AG04450 (cell line): ENCODE data around the gene CTBS. TPM values are rescaled to one million over a fixed set of nuclear protein-coding genes. Genes with fewer than 3 reads are reported as not detected.

ENCODE experiments used
- CTCF ChIA-PET: fragments of 300-600, 350-600 bp; formaldehyde crosslinking; extraction: SDS; loops from one replicate; lab custom pipeline; 2022; ENCODE audit warnings: antibody characterized with exemption, inconsistent platforms; lab: Charles Lee
- POLR2A ChIA-PET: fragments of 350-600 bp; formaldehyde crosslinking; extraction: SDS; loops from one replicate; lab custom pipeline; 2021; ENCODE audit warnings: antibody characterized with exemption, inconsistent platforms; lab: Yijun Ruan, JAX
- DNase-seq: peaks from one replicate; pipeline ENCODE4 v3.0.0-alpha.2; 2011; ENCODE audit warnings: low read depth, low spot score
- H3K27ac ChIP-seq: one replicate; pipeline ENCODE4 v1.5.1; 2012; ENCODE audit warnings: low read depth, low read length, control low read depth
- H3K27me3 ChIP-seq: one replicate; pipeline ENCODE4 v1.6.0; 2012; ENCODE audit warnings: low read length; ENCODE audit not compliant: control insufficient read depth, insufficient read depth
- H3K4me3 ChIP-seq: 2 replicates; pipeline ENCODE4 v1.5.1; 2011; ENCODE audit warnings: mild to moderate bottlenecking, low read depth, low read length, control low read depth
- H3K9me3 ChIP-seq: 2 replicates; pipeline ENCODE4 v1.5.1; 2012; ENCODE audit warnings: low read length; ENCODE audit not compliant: control insufficient read depth, insufficient read depth
- polyA plus RNA-seq: library from polyadenylated mRNA; depleted of rRNA; stranded (reverse); fragments of >200 nt; gene quantifications from 2 replicates; pipeline ENCODE4 v1.2.3, GENCODE V29; 2011
- TF ChIP-seq, protein P1 (sequence below): IDR thresholded peaks from 2 replicates; pipeline ENCODE4 v1.5.1; 2011; ENCODE audit warnings: low read depth, low read length, control low read depth, inconsistent platforms

The CTBS gene
- polyA plus RNA-seq, 1 experiment = 37.3 TPM

DNA sequence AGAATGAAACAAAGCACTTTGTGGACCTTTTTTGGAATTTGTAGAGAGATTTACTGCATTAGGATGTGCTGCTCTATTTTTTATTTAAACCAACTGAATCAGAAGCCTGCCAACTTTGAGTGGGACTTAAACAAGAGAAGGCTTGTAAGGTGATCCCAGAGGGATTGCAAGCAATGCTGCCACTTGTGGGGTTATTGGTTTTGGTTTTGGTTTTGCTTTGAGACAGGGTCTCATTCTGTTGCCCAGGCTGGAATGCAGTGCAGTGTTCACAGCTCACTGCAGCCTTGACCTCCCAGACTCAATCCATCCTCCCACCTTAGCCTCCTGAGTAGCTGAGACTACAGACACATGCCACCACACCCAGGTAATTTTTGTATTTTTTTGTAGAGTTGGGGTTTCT is 35.6 kb downstream of the CTBS start:
- H3K27me3 ChIP-seq = no peaks in the 10 kb centered on the region
- no peak overlapping the region for H3K4me3 ChIP-seq
- TF ChIP-seq, protein P1, sequence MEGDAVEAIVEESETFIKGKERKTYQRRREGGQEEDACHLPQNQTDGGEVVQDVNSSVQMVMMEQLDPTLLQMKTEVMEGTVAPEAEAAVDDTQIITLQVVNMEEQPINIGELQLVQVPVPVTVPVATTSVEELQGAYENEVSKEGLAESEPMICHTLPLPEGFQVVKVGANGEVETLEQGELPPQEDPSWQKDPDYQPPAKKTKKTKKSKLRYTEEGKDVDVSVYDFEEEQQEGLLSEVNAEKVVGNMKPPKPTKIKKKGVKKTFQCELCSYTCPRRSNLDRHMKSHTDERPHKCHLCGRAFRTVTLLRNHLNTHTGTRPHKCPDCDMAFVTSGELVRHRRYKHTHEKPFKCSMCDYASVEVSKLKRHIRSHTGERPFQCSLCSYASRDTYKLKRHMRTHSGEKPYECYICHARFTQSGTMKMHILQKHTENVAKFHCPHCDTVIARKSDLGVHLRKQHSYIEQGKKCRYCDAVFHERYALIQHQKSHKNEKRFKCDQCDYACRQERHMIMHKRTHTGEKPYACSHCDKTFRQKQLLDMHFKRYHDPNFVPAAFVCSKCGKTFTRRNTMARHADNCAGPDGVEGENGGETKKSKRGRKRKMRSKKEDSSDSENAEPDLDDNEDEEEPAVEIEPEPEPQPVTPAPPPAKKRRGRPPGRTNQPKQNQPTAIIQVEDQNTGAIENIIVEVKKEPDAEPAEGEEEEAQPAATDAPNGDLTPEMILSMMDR = no peak
- no peak for DNase-seq
- no peak overlapping the region for H3K27ac ChIP-seq
- CTCF ChIA-PET = no interaction called here
- POLR2A ChIA-PET = interaction anchor here (0.8 kb wide), 1 partner anchor 33 kb away, joined by 3 read pairs; the partner anchor contains the start of genes GNG5 and SPATA1
- no peaks in the 10 kb centered on the region for H3K9me3 ChIP-seq

- Histone ChIP-seq H3K9me3 (no peaks in the 10 kb centered on the region), H3K27me3 (no peaks in the 10 kb centered on the region), H3K4me3 (no peak overlapping the region), H3K27ac (no peak overlapping the region)
- TF ChIP-seq, protein P1 = no peak
- no peak for DNase-seq
- ChIA-PET CTCF (interaction anchor here (0.6 to 1.5 kb wide), 2 partner anchors 50 to 94 kb away, joined by 3 to 6 read pairs; no protein-coding TSS in a partner anchor), POLR2A (no interaction called here)
Observed at GRCh38 chr1:84525779-84526178, 48.5 kb downstream of the CTBS start.

- Histone ChIP-seq H3K27me3 (no peaks in the 10 kb centered on the region), H3K4me3 (no peak overlapping the region), H3K9me3 (no peaks in the 10 kb centered on the region), H3K27ac (no peak overlapping the region)
- DNase-seq = no peak
- POLR2A ChIA-PET = no interaction called here
- CTCF ChIA-PET = interaction anchor here (0.9 kb wide), 1 partner anchor 229 kb away, joined by 3 read pairs; no protein-coding TSS in a partner anchor
- TF ChIP-seq, protein P1 = no peak
Observed at GRCh38 chr1:84524590-84524989, 49.6 kb downstream of the CTBS start.

GRCh38 chr1:84510668-84511067 is 63.6 kb downstream of the CTBS start:
- Histone ChIP-seq H3K27ac (no peak overlapping the region), H3K4me3 (no peak overlapping the region), H3K9me3 (peaks cover 4% of the 10 kb centered on the region), H3K27me3 (no peaks in the 10 kb centered on the region)
- no peak for DNase-seq
- POLR2A ChIA-PET = no interaction called here
- CTCF ChIA-PET = no interaction called here
- TF ChIP-seq, protein P1 = no peak

DNA sequence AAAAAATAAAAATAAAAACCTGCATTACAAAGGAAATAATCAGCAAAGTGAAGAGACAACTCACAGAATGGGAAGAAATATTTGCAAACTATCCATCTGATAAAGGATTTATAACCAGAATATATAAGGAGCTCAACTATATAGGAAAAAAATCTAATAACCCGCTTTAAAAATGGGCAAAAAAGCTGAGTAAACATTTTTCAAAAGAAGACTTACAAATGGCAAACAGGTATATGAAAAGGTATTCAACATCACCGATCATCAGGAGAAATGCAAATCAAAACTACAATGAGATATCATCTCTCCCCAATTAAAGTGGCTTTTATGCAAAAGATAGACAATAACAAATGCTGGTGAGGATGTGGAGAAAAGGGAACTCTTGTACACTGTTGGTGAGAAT is 64.1 kb downstream of the CTBS start:
- H3K27ac ChIP-seq = no peak overlapping the region
- CTCF ChIA-PET = no interaction called here
- H3K9me3 ChIP-seq = peaks cover 4% of the 10 kb centered on the region
- no peaks in the 10 kb centered on the region for H3K27me3 ChIP-seq
- POLR2A ChIA-PET = no interaction called here
- TF ChIP-seq, protein P1 = no peak
- no peak overlapping the region for H3K4me3 ChIP-seq
- no peak for DNase-seq
